Endothelial cell of umbilical vein (primary cell): ENCODE measurements around the gene CSH2. TPM values are rescaled to one million over a fixed set of nuclear protein-coding genes. Genes with fewer than 3 reads are reported as not detected.

ENCODE experiments used
- BruUV-seq: library from RNA; stranded (reverse); fragments of 400-500 nt; replicated peaks from 2 replicates; lab custom pipeline; 2021; lab: Mats Ljungman, UMichigan
- CTCF ChIA-PET: fragments of 300-600, 350-600 bp; sonication (Branson Sonifier 250); formaldehyde crosslinking; loops from one replicate; lab custom pipeline; 2021; ENCODE audit warnings: antibody characterized with exemption, inconsistent platforms; lab: Charles Lee
- POLR2A ChIA-PET: fragments of 300-600, 350-600 bp; sonication (Branson Sonifier 250); formaldehyde crosslinking; loops from one replicate; lab custom pipeline; 2021; ENCODE audit warnings: antibody characterized with exemption, inconsistent platforms; lab: Charles Lee
- DNase-seq: peaks from one replicate; pipeline ENCODE4 v3.0.0-alpha.2; 2011; ENCODE audit warnings: low read depth, low spot score
- FAIRE-seq: peaks from 2 replicates; lab custom pipeline; 2011; peaks lifted over from hg19 to GRCh38; lab: Jason Lieb, UNC
- H2AFZ ChIP-seq: 2 replicates; pipeline ENCODE4 v1.6.0; 2012; ENCODE audit warnings: low read depth, low read length, control low read depth, inconsistent platforms
- H3K27ac ChIP-seq: 2 replicates; pipeline ENCODE4 v1.5.1; 2011; ENCODE audit warnings: low read depth, mild to moderate bottlenecking, control low read depth, low read length, moderate library complexity; ENCODE audit not compliant: insufficient read depth
- H3K27me3 ChIP-seq, 2 experiments: 2 replicates each; pipeline versions ENCODE4 v1.6.0 to v1.6.1; 2011; ENCODE audit warnings: low read length in 2 of 2, mixed read lengths in 1 of 2; ENCODE audit not compliant: control insufficient read depth in 2 of 2, insufficient read depth in 2 of 2
- H3K36me3 ChIP-seq, 2 experiments: 2 replicates in 1 of 2; 3 replicates in 1 of 2; pipeline ENCODE4 v1.5.1; 2011; ENCODE audit warnings: low read length in 2 of 2, mild to moderate bottlenecking in 1 of 2, moderate library complexity in 1 of 2; ENCODE audit not compliant: control insufficient read depth in 2 of 2, insufficient read depth in 2 of 2; ENCODE audit errors: extremely low read depth in 1 of 2
- H3K4me1 ChIP-seq: 3 replicates; pipeline ENCODE4 v1.5.1; 2011; ENCODE audit warnings: mild to moderate bottlenecking, low read length; ENCODE audit not compliant: control insufficient read depth, insufficient read depth; ENCODE audit errors: extremely low read depth
- H3K4me2 ChIP-seq: 2 replicates; pipeline ENCODE4 v1.6.1; 2011; ENCODE audit warnings: low read length, control low read depth, mixed read lengths; ENCODE audit not compliant: insufficient read depth
- H3K4me3 ChIP-seq, 3 experiments: fragments of 200-600 bp in 1 of 3; sonication (generic), shearing (Covaris generic) in 1 of 3; replicated peaks in 1 of 3; 2 replicates each; pipeline ENCODE4 v1.5.1; 2011 to 2016; ENCODE audit warnings: control low read depth in 3 of 3, low read length in 3 of 3, mild to moderate bottlenecking in 2 of 3, inconsistent platforms in 1 of 3, low read depth in 1 of 3, moderate library complexity in 1 of 3; ENCODE audit not compliant: insufficient read depth in 1 of 3
- H3K79me2 ChIP-seq: 2 replicates; pipeline ENCODE4 v1.6.0; 2012; ENCODE audit warnings: low read length, inconsistent platforms; ENCODE audit not compliant: control insufficient read depth, insufficient read depth
- H3K9ac ChIP-seq: replicated peaks from 2 replicates; pipeline ENCODE3; 2011; ENCODE audit warnings: low read length, control low read depth; ENCODE audit not compliant: insufficient read depth; ENCODE audit errors: extremely low read depth
- H3K9me1 ChIP-seq: replicated peaks from 3 replicates; pipeline ENCODE4 v1.6.0; 2011; ENCODE audit warnings: mild to moderate bottlenecking, low read length; ENCODE audit not compliant: control insufficient read depth, insufficient read depth; ENCODE audit errors: extremely low read depth
- H3K9me3 ChIP-seq: replicated peaks from 2 replicates; pipeline ENCODE4 v1.5.1; 2012; ENCODE audit warnings: low read length, inconsistent platforms; ENCODE audit not compliant: control insufficient read depth, insufficient read depth
- H4K20me1 ChIP-seq: replicated peaks from 2 replicates; pipeline ENCODE3; 2011; ENCODE audit warnings: mild to moderate bottlenecking, low read length; ENCODE audit not compliant: control insufficient read depth, insufficient read depth; ENCODE audit errors: extremely low read depth
- CTCF ChIP-seq, 2 donors: IDR thresholded peaks; 1 replicate in 1 of 2; 2 replicates in 1 of 2; pipeline ENCODE4 v1.5.1; 2011; ENCODE audit warnings: low read length in 2 of 2, mild to moderate bottlenecking in 2 of 2, moderate library complexity in 2 of 2, control low read depth in 1 of 2, inconsistent platforms in 1 of 2, low read depth in 1 of 2; ENCODE audit not compliant: insufficient read depth in 1 of 2; ENCODE audit errors: extremely low read depth in 1 of 2
- FOS ChIP-seq: IDR thresholded peaks from 2 replicates; pipeline ENCODE4 v1.6.1; 2011; ENCODE audit warnings: mild to moderate bottlenecking, low read length, moderate library complexity, borderline replicate concordance; ENCODE audit not compliant: insufficient read depth
- JUN ChIP-seq: IDR thresholded peaks from 2 replicates; pipeline ENCODE4 v1.6.1; 2011; ENCODE audit warnings: borderline replicate concordance, low read depth; ENCODE audit not compliant: insufficient read length, insufficient read depth
- MYC ChIP-seq: IDR thresholded peaks from one replicate; pipeline ENCODE4 v1.6.1; 2011; ENCODE audit warnings: mild to moderate bottlenecking, low read depth, low read length
- POLR2A ChIP-seq: IDR thresholded peaks from 2 replicates; pipeline ENCODE4 v1.6.1; 2012; ENCODE audit warnings: low read depth, mild to moderate bottlenecking, control low read depth, low read length
- POLR2AphosphoS5 ChIP-seq: IDR thresholded peaks from 2 replicates; pipeline ENCODE4 v1.6.1; 2012; ENCODE audit warnings: low read depth, mild to moderate bottlenecking, control low read depth, low read length, moderate library complexity; ENCODE audit not compliant: insufficient read depth
- dilution Hi-C: fragments of 300-500 bp; cut with MboI; formaldehyde crosslinking; loops from one replicate; pipeline ENCODE4 v1.15.0; 2019; ENCODE audit warnings: low sequenced_read_pairs; ENCODE audit not compliant: extremely low pct_ligation_motif_present
- intact Hi-C: fragments of 100-400 bp; cut with micrococcal nuclease; formaldehyde crosslinking; loops from one replicate; pipeline ENCODE4 v1.10.0; 2022
- polyA plus RNA-seq, 4 experiments: library from polyadenylated mRNA; depleted of rRNA in 3 of 4; stranded (reverse) in 3 of 4; unstranded in 1 of 4; fragments of >200 nt; gene quantifications; 2 replicates each; pipeline versions ENCODE4 v1.2.1 to v1.2.3, GENCODE V29; 2011 to 2012; ENCODE audit warnings: missing spikeins in 1 of 4
- small RNA-seq: library from RNA; depleted of rRNA; stranded (forward); fragments of <200 nt; gene quantifications from one replicate; pipeline ENCODE3, GENCODE V24; 2012; ENCODE audit warnings: low replicate concordance, low read depth; ENCODE audit not compliant: insufficient read depth, insufficient read length
- total RNA-seq: library from RNA; stranded (reverse); gene quantifications from 2 replicates; pipeline ENCODE4 v1.2.3, GENCODE V29; 2021

Gene CSH2
- total and polyA plus RNA-seq, 2 donors (not counting 3 experiments of a cell fraction or from before 2014, with no cell fraction given), result not detected

DNA sequence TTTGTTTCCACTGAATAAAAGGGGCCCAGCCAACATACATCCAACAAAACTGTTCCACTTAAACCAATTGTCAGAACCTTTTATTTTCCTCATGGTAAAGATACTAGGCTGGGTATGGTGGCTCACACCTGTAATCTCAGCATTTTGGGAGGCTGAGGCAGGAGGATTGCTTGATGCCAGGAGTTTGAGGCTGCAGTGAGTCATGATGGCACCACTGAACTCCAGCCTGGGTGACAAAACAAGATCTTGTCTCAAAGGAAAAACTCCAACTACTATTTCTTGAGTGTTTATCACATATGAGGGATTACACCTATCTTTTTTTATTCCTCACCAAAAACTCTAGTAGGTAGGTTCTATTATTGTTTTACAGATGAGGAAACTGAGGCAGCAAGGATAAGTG, 50.9 kb downstream of the CSH2 start:
- peaks cover 11% of the 10 kb centered on the region for H3K4me1 ChIP-seq
- H3K9ac ChIP-seq, result no peak overlapping the region
- H3K27me3 ChIP-seq, result no peaks in the 10 kb centered on the region
- H3K27ac ChIP-seq, result no peak overlapping the region
- dilution Hi-C loops (no loop called here), intact Hi-C loops (loop anchor here (10.0 kb wide), 1 partner anchor 1248 kb away; no protein-coding TSS in a partner anchor)
- ChIA-PET CTCF (no interaction called here), POLR2A (no interaction called here)
- H4K20me1 ChIP-seq, result no peaks in the 10 kb centered on the region
- no peak for FAIRE-seq
- no peaks in the 10 kb centered on the region for H3K9me3 ChIP-seq
- H2AFZ ChIP-seq, result no peak overlapping the region
- no TSS peak for BruUV-seq
- DNase-seq, result no peak
- H3K4me2 ChIP-seq, result no peak overlapping the region
- peaks cover 53 to 63% of the 10 kb centered on the region in 2 experiments for H3K36me3 ChIP-seq
- H3K9me1 ChIP-seq, result no peaks in the 10 kb centered on the region
- TF ChIP-seq FOS, result no peak
- TF ChIP-seq CTCF (IDR thresholded peaks at IDR 0.05; ENCODE audit: extremely low read depth in 1 of 2, insufficient read depth in 1 of 2, low read depth in 1 of 2, low read length in 2 of 2), result no peak
- no peak for TF ChIP-seq POLR2AphosphoS5
- no peak for TF ChIP-seq POLR2A
- no peak for TF ChIP-seq MYC
- no peak for TF ChIP-seq JUN
- H3K79me2 ChIP-seq, result peaks cover 22% of the 10 kb centered on the region
- H3K4me3 ChIP-seq, result no peak overlapping the region

Small RNAs within 50 kb of the gene (small RNA-seq; reads per million reads assigned to genes)
- gene AC040958.1 (not detected), gene AC127029.1 (not detected), gene GH1 (not detected)

Other genes starting within 250 kb of the CSH2 start
- gene LIMD2, start 173.6 kb downstream of the CSH2 start, total RNA-seq, result 69.0 TPM in 2 replicates
- 83.9 and 99.9 TPM in 2 replicates for gene LIMD2, start 173.6 kb downstream of the CSH2 start, polyA plus RNA-seq
- gene STRADA, start 131.9 kb downstream of the CSH2 start, total RNA-seq, result 47.0 and 49.6 TPM in 2 replicates
- 53.6 and 55.1 TPM in 2 replicates for gene STRADA, start 131.9 kb downstream of the CSH2 start, polyA plus RNA-seq
- 73.9 and 76.5 TPM in 2 replicates for gene CCDC47, start 100.1 kb downstream of the CSH2 start, total RNA-seq
- gene CCDC47, start 100.1 kb downstream of the CSH2 start, polyA plus RNA-seq, result 13.7 and 21.7 TPM in 2 replicates
- 111 and 124 TPM in 2 replicates for gene DDX42, start 99.5 kb downstream of the CSH2 start, total RNA-seq
- gene DDX42, start 99.5 kb downstream of the CSH2 start, polyA plus RNA-seq, result 36.8 and 48.1 TPM in 2 replicates
- 179 TPM in 2 replicates for gene PSMC5, start 46.2 kb downstream of the CSH2 start, total RNA-seq
- gene PSMC5, start 46.2 kb downstream of the CSH2 start, polyA plus RNA-seq, result 170 and 236 TPM in 2 replicates
- gene FTSJ3, start 46.0 kb downstream of the CSH2 start, total RNA-seq, result 50.2 and 60.2 TPM in 2 replicates
- gene FTSJ3, start 46.0 kb downstream of the CSH2 start, polyA plus RNA-seq, result 27.3 and 42.1 TPM in 2 replicates
- 50.3 and 51.2 TPM in 2 replicates for gene SMARCD2, start 31.0 kb downstream of the CSH2 start, total RNA-seq
- 55.7 and 62.8 TPM in 2 replicates for gene SMARCD2, start 31.0 kb downstream of the CSH2 start, polyA plus RNA-seq
- not detected in 2 replicates for gene GH2, start 8.3 kb upstream of the CSH2 start, total RNA-seq
- not detected in 2 replicates for gene GH2, start 8.3 kb upstream of the CSH2 start, polyA plus RNA-seq
- not detected in 2 replicates for gene CSH1, start 22.9 kb upstream of the CSH2 start, total RNA-seq
- gene CSH1, start 22.9 kb upstream of the CSH2 start, polyA plus RNA-seq, result not detected in 2 replicates
- gene CSHL1, start 37.6 kb upstream of the CSH2 start, total RNA-seq, result not detected in 2 replicates
- gene CSHL1, start 37.6 kb upstream of the CSH2 start, polyA plus RNA-seq, result not detected in 2 replicates
- not detected in 2 replicates for gene GH1, start 45.2 kb upstream of the CSH2 start, total RNA-seq
- gene GH1, start 45.2 kb upstream of the CSH2 start, polyA plus RNA-seq, result not detected in 2 replicates
- gene CD79B, start 58.7 kb upstream of the CSH2 start, total RNA-seq, result 0.60 and 2.1 TPM in 2 replicates
- gene CD79B, start 58.7 kb upstream of the CSH2 start, polyA plus RNA-seq, result 2.2 and 3.9 TPM in 2 replicates
- 0.40 TPM in 1 of 2 replicates, not detected in the other for gene SCN4A, start 99.2 kb upstream of the CSH2 start, total RNA-seq
- 0.01 and 0.02 TPM in 2 replicates for gene SCN4A, start 99.2 kb upstream of the CSH2 start, polyA plus RNA-seq
- 0.78 and 1.2 TPM in 2 replicates for gene PRR29, start 124.7 kb upstream of the CSH2 start, total RNA-seq
- gene PRR29, start 124.7 kb upstream of the CSH2 start, polyA plus RNA-seq, result 0.39 and 0.60 TPM in 2 replicates
- gene ICAM2, start 147.0 kb upstream of the CSH2 start, total RNA-seq, result 514 and 586 TPM in 2 replicates
- 2,377 and 2,759 TPM in 2 replicates for gene ICAM2, start 147.0 kb upstream of the CSH2 start, polyA plus RNA-seq